MCF 10A (cell line): ENCODE measurements around the gene SNX27. TPM values are rescaled to one million over a fixed set of nuclear protein-coding genes. Genes with fewer than 3 reads are reported as not detected.
"Not testable (repeated sequence)": the region's sequence is repeated elsewhere in the genome, so short reads cannot be mapped to it uniquely, and the experiment has no call there.

Experiments
- BruUV-seq: library from RNA; stranded (reverse); fragments of 400-500 nt; replicated peaks from 2 replicates; lab custom pipeline; 2021; lab: Mats Ljungman, UMichigan
- CTCF ChIA-PET: fragments of 300-600 bp; sonication (Branson Sonifier 250); formaldehyde crosslinking; extraction: SDS; loops from one replicate; lab custom pipeline; 2021; ENCODE audit warnings: antibody characterized with exemption, inconsistent platforms; lab: Yijun Ruan, JAX
- POLR2A ChIA-PET: fragments of 300-600, 350-650 bp; sonication (Branson Sonifier 250); formaldehyde crosslinking; extraction: SDS; loops from one replicate; lab custom pipeline; 2020; ENCODE audit warnings: antibody characterized with exemption, inconsistent platforms; lab: Yijun Ruan, JAX
- DNase-seq: peaks from one replicate; pipeline ENCODE4 v3.0.0-alpha.2; 2018; ENCODE audit not compliant: unreplicated experiment
- H3K27ac Mint-ChIP-seq: one replicate; pipeline ENCODE4 v1.8.0; 2022; ENCODE audit warnings: mild to moderate bottlenecking, low read depth, mixed read lengths; ENCODE audit not compliant: unreplicated experiment
- H3K27me3 Mint-ChIP-seq: one replicate; pipeline ENCODE4 v1.8.0; 2022; ENCODE audit warnings: mixed read lengths; ENCODE audit not compliant: insufficient read depth, unreplicated experiment
- H3K36me3 Mint-ChIP-seq: one replicate; pipeline ENCODE4 v1.8.0; 2022; ENCODE audit warnings: mild to moderate bottlenecking, moderate library complexity, mixed read lengths; ENCODE audit not compliant: insufficient read depth, unreplicated experiment
- H3K4me1 Mint-ChIP-seq: one replicate; pipeline ENCODE4 v1.8.0; 2022; ENCODE audit warnings: mixed read lengths; ENCODE audit not compliant: insufficient read depth, unreplicated experiment
- H3K4me3 Mint-ChIP-seq: one replicate; pipeline ENCODE4 v1.8.0; 2022; ENCODE audit warnings: mild to moderate bottlenecking, moderate library complexity, mixed read lengths; ENCODE audit not compliant: unreplicated experiment
- H3K9me3 Mint-ChIP-seq: one replicate; pipeline ENCODE4 v1.8.0; 2022; ENCODE audit warnings: mixed read lengths; ENCODE audit not compliant: unreplicated experiment
- intact Hi-C: fragments of 100-400 bp; cut with micrococcal nuclease; formaldehyde crosslinking; loops from 2 replicates; pipeline ENCODE4 v1.14.1; 2022
- total RNA-seq: library from RNA; stranded (reverse); gene quantifications from 2 replicates; pipeline ENCODE4 v1.2.3, GENCODE V29; 2022
- TF ChIP-seq, protein P1 (sequence below): fragments of 200-600 bp; IDR thresholded peaks from one replicate; pipeline ENCODE4 v1.8.0; 2022; ENCODE audit warnings: antibody characterized with exemption, mild to moderate bottlenecking; ENCODE audit not compliant: unreplicated experiment

The SNX27 gene
- total RNA-seq, 1 experiment from 2014 or later = 36.9 TPM

DNA sequence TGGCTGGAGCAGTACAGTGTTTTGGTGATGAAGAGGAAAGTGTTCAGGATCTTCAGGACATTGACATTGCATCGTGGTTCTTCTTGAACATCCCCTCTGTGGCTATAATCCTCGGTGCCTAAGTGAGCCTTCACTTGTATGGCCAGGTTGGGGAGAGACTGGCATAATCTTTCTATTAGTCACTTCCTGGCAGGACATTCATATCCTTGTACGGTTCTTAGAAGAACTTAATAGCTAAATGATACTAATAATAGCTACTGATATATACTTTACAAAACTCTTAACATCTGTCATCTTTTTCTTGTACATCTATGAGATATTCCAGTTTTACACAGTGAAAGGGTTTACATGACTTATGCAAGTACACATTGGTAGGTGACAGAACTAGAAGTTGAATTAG is 69.0 kb downstream of the SNX27 start:
- H3K4me3 Mint-ChIP-seq = no peak overlapping the region
- peak overlapping the region; percentile 73 for H3K27ac Mint-ChIP-seq
- BruUV-seq = no TSS peak
- TF ChIP-seq, protein P1, sequence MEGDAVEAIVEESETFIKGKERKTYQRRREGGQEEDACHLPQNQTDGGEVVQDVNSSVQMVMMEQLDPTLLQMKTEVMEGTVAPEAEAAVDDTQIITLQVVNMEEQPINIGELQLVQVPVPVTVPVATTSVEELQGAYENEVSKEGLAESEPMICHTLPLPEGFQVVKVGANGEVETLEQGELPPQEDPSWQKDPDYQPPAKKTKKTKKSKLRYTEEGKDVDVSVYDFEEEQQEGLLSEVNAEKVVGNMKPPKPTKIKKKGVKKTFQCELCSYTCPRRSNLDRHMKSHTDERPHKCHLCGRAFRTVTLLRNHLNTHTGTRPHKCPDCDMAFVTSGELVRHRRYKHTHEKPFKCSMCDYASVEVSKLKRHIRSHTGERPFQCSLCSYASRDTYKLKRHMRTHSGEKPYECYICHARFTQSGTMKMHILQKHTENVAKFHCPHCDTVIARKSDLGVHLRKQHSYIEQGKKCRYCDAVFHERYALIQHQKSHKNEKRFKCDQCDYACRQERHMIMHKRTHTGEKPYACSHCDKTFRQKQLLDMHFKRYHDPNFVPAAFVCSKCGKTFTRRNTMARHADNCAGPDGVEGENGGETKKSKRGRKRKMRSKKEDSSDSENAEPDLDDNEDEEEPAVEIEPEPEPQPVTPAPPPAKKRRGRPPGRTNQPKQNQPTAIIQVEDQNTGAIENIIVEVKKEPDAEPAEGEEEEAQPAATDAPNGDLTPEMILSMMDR = no peak
- peaks cover 18% of the 10 kb centered on the region for H3K4me1 Mint-ChIP-seq
- H3K36me3 Mint-ChIP-seq = peaks cover 18% of the 10 kb centered on the region
- ChIA-PET POLR2A (interaction anchor here (0.6 to 1.8 kb wide), 14 partner anchors 8 to 209 kb away, joined by 3 to 5 read pairs (median 4); partner anchors contain the start of gene SNX27), CTCF (interaction anchor here (0.6 to 1.7 kb wide), 4 partner anchors 12 to 236 kb away, joined by 3 to 8 read pairs (median 4); no protein-coding TSS in a partner anchor)
- H3K9me3 Mint-ChIP-seq = no peaks in the 10 kb centered on the region
- H3K27me3 Mint-ChIP-seq = no peaks in the 10 kb centered on the region
- intact Hi-C loops = no loop called here
- DNase-seq = peak; percentile 80

GRCh38 chr1:151681923-151682322 is 70.1 kb downstream of the SNX27 start:
- BruUV-seq = no TSS peak
- H3K4me1 Mint-ChIP-seq = peaks cover 18% of the 10 kb centered on the region

DNA sequence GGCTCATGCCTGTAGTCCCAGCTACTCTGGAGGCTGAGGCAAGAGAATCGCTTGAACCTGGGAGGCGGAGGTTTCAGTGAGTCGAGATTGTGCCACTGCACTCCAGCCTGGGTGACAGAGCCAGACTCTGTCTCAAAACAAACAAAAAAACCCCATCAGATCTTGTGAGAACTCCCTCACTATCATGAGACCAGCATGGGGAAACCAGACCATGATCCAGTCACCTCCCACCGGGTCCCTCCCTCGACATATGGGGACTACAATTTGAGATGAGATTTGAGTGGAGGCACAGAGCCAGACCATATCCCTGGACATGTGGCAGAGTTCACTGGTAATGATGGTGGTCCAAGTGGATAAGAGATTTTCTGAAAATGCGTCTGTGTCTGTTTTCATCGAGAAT is 71.1 kb downstream of the SNX27 start:
- H3K27ac Mint-ChIP-seq, H3K9me3 Mint-ChIP-seq, intact Hi-C loops: not testable (repeated sequence)

More at GRCh38 chr1:151681923-151682322, 70.1 kb downstream of the SNX27 start:
- DNase-seq = no peak
- TF ChIP-seq, protein P1 = no peak
- Mint-ChIP-seq H3K36me3 (peaks cover 26% of the 10 kb centered on the region), H3K27me3 (no peaks in the 10 kb centered on the region), H3K9me3 (no peaks in the 10 kb centered on the region), H3K27ac (peak overlapping the region; percentile 73), H3K4me3 (no peak overlapping the region)
- CTCF ChIA-PET = interaction anchor here (0.6 to 1.7 kb wide), 5 partner anchors 11 to 155 kb away, joined by 3 to 8 read pairs (median 6); no protein-coding TSS in a partner anchor
- intact Hi-C loops = no loop called here
- POLR2A ChIA-PET = interaction anchor here (1.3 to 1.5 kb wide), 3 partner anchors 78 to 116 kb away, joined by 3 to 5 read pairs (median 4); no protein-coding TSS in a partner anchor

DNA sequence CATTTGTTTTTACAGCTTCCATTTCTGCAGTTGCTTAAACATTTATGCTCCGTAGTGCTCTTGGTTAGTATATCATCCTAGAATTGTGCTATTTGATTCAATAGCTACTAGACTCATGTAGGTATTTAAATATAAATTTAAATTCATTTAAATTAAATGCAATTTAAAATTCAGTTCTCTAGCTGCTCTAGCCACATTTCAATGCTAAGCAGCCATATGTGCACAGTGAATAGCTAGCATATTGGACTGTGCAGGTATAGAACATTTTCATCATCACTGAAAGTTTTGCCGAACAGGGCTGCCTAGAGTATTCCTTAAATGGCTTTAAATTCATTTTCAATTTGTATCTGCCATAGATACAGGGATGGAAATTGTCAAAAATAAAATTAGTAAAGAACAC is 72.3 kb downstream of the SNX27 start:
- Mint-ChIP-seq H3K27ac (no peak overlapping the region), H3K4me3 (no peak overlapping the region), H3K36me3 (peaks cover 39% of the 10 kb centered on the region), H3K9me3 (no peaks in the 10 kb centered on the region), H3K4me1 (peaks cover 18% of the 10 kb centered on the region), H3K27me3 (no peaks in the 10 kb centered on the region)
- no peak for DNase-seq
- intact Hi-C loops = no loop called here
- CTCF ChIA-PET = interaction anchor here (0.5 to 2.2 kb wide), 6 partner anchors 9 to 225 kb away, joined by 3 to 20 read pairs (median 4); partner anchors contain the start of gene POGZ
- BruUV-seq = no TSS peak
- POLR2A ChIA-PET = interaction anchor here (0.9 to 1.1 kb wide), 3 partner anchors 43 to 173 kb away, joined by 3 to 4 read pairs (median 4); partner anchors contain the start of genes CGN and MRPL9
- TF ChIP-seq, protein P1 = no peak

More for the DNA sequence above, 71.1 kb downstream of the SNX27 start:
- Mint-ChIP-seq H3K36me3 (peaks cover 34% of the 10 kb centered on the region), H3K4me1 (peaks cover 18% of the 10 kb centered on the region)
- not testable (repeated sequence) for BruUV-seq, DNase-seq, H3K4me3 Mint-ChIP-seq, H3K27me3 Mint-ChIP-seq
- POLR2A ChIA-PET = interaction anchor here (0.9 kb wide), 1 partner anchor 81 kb away, joined by 3 read pairs; the partner anchor contains the start of gene MRPL9
- CTCF ChIA-PET = interaction anchor here (1.0 to 2.2 kb wide), 3 partner anchors 10 to 89 kb away, joined by 5 to 14 read pairs (median 6); no protein-coding TSS in a partner anchor
